ACC112 (cell line): ENCODE results near the gene SLC9C1.

ENCODE experiments used
- H2AFZ ChIP-seq: fragments of 200-600 bp; sonication (generic); one replicate; pipeline ENCODE4 v1.6.0; 2017; ENCODE audit warnings: antibody characterized with exemption, low read length; ENCODE audit not compliant: unreplicated experiment
- H3K27ac ChIP-seq: fragments of 200-600 bp; sonication (generic); 2 replicates; pipeline ENCODE4 v1.5.1; 2014; ENCODE audit warnings: low read depth, mild to moderate bottlenecking, antibody characterized with exemption, low read length, moderate library complexity
- H3K27me3 ChIP-seq: fragments of 200-600 bp; sonication (generic); 2 replicates; pipeline ENCODE4 v1.6.1; 2014; ENCODE audit warnings: mild to moderate bottlenecking, antibody characterized with exemption, low read length, moderate library complexity, mixed read lengths; ENCODE audit not compliant: insufficient read depth
- H3K36me3 ChIP-seq: fragments of 200-600 bp; sonication (generic); 2 replicates; pipeline ENCODE4 v1.6.1; 2016; ENCODE audit warnings: mild to moderate bottlenecking, antibody characterized with exemption, low read length, moderate library complexity, mixed read lengths; ENCODE audit not compliant: insufficient read depth
- H3K4me1 ChIP-seq: fragments of 200-600 bp; sonication (generic); one replicate; pipeline ENCODE4 v1.6.1; 2016; ENCODE audit warnings: low read length, mixed read lengths; ENCODE audit not compliant: insufficient read depth, unreplicated experiment, control insufficient read depth
- H3K4me3 ChIP-seq: fragments of 200-600 bp; sonication (generic); 2 replicates; pipeline ENCODE4 v1.5.1; 2014; ENCODE audit warnings: mild to moderate bottlenecking, low read depth, low read length
- H3K79me2 ChIP-seq: fragments of 200-600 bp; sonication (generic); one replicate; pipeline ENCODE4 v1.6.0; 2016; ENCODE audit warnings: low read length; ENCODE audit not compliant: control insufficient read depth, unreplicated experiment, insufficient read depth

Gene SLC9C1

GRCh38 chr3:112121577-112122547 lies 172.2 kb downstream of the SLC9C1 start:
- Histone ChIP-seq H3K27me3 (no peaks in the 10 kb centered on the region), H3K4me1 (peaks cover 4% of the 10 kb centered on the region), H3K4me3 (no peak overlapping the region), H3K79me2 (no peaks in the 10 kb centered on the region), H2AFZ (no peak overlapping the region), H3K36me3 (no peaks in the 10 kb centered on the region), H3K27ac (no peak overlapping the region)

GRCh38 chr3:112119962-112120836 lies 173.8 kb downstream of the SLC9C1 start:
- Histone ChIP-seq H3K27ac (no peak overlapping the region), H3K79me2 (no peaks in the 10 kb centered on the region), H3K36me3 (no peaks in the 10 kb centered on the region), H3K4me1 (no peaks in the 10 kb centered on the region), H3K27me3 (no peaks in the 10 kb centered on the region), H2AFZ (no peak overlapping the region), H3K4me3 (no peak overlapping the region)

- Histone ChIP-seq H3K79me2 (no peaks in the 10 kb centered on the region), H3K27ac (no peak overlapping the region), H3K36me3 (no peaks in the 10 kb centered on the region; the same call in 1 of the 2 replicates), H2AFZ (no peak overlapping the region), H3K27me3 (no peaks in the 10 kb centered on the region), H3K4me3 (no peak overlapping the region), H3K4me1 (no peaks in the 10 kb centered on the region)
These were observed 176.0 kb downstream of the SLC9C1 start for GRCh38 chr3:112117841-112118571.

- Histone ChIP-seq H3K4me1 (no peaks in the 10 kb centered on the region), H3K79me2 (no peaks in the 10 kb centered on the region), H2AFZ (no peak overlapping the region), H3K27ac (no peak overlapping the region), H3K4me3 (no peak overlapping the region), H3K27me3 (no peaks in the 10 kb centered on the region), H3K36me3 (no peaks in the 10 kb centered on the region; the same call in 1 of the 2 replicates)
These were observed 176.6 kb downstream of the SLC9C1 start for GRCh38 chr3:112117415-112117814.

GRCh38 chr3:112116748-112117186 lies 177.2 kb downstream of the SLC9C1 start:
- Histone ChIP-seq H3K27ac (no peak overlapping the region), H3K36me3 (no peaks in the 10 kb centered on the region; the same call in 1 of the 2 replicates), H3K4me3 (no peak overlapping the region), H2AFZ (no peak overlapping the region), H3K27me3 (no peaks in the 10 kb centered on the region), H3K79me2 (no peaks in the 10 kb centered on the region), H3K4me1 (no peaks in the 10 kb centered on the region)

GRCh38 chr3:112115806-112116383 lies 178.1 kb downstream of the SLC9C1 start:
- H3K4me3 ChIP-seq: no peak overlapping the region
- H3K36me3 ChIP-seq: no peaks in the 10 kb centered on the region; the same call in 1 of the 2 replicates
- no peak overlapping the region for H2AFZ ChIP-seq
- H3K4me1 ChIP-seq: no peaks in the 10 kb centered on the region
- no peaks in the 10 kb centered on the region for H3K27me3 ChIP-seq
- no peak overlapping the region for H3K27ac ChIP-seq
- no peaks in the 10 kb centered on the region for H3K79me2 ChIP-seq

- Histone ChIP-seq H3K27ac (no peak overlapping the region), H3K27me3 (no peaks in the 10 kb centered on the region), H3K4me1 (no peaks in the 10 kb centered on the region)
These were observed 178.8 kb downstream of the SLC9C1 start for GRCh38 chr3:112115161-112115739.

GRCh38 chr3:112114576-112115160 lies 179.3 kb downstream of the SLC9C1 start:
- H3K36me3 ChIP-seq: no peaks in the 10 kb centered on the region; the same call in 1 of the 2 replicates
- no peak overlapping the region for H2AFZ ChIP-seq
- no peak overlapping the region for H3K4me3 ChIP-seq
- H3K4me1 ChIP-seq: no peaks in the 10 kb centered on the region
- H3K79me2 ChIP-seq: no peaks in the 10 kb centered on the region
- H3K27ac ChIP-seq: no peak overlapping the region
- no peaks in the 10 kb centered on the region for H3K27me3 ChIP-seq

More at GRCh38 chr3:112115161-112115739, 178.8 kb downstream of the SLC9C1 start:
- Histone ChIP-seq H3K79me2 (no peaks in the 10 kb centered on the region), H3K4me3 (no peak overlapping the region), H2AFZ (no peak overlapping the region), H3K36me3 (no peaks in the 10 kb centered on the region; the same call in 1 of the 2 replicates)

GRCh38 chr3:112111785-112112402 lies 182.1 kb downstream of the SLC9C1 start:
- no peaks in the 10 kb centered on the region for H3K79me2 ChIP-seq
- H3K36me3 ChIP-seq: no peaks in the 10 kb centered on the region; the same call in 1 of the 2 replicates
- no peaks in the 10 kb centered on the region for H3K4me1 ChIP-seq
- H3K27ac ChIP-seq: no peak overlapping the region
- no peak overlapping the region for H2AFZ ChIP-seq
- H3K27me3 ChIP-seq: no peaks in the 10 kb centered on the region
- H3K4me3 ChIP-seq: no peak overlapping the region
